A673 (cell line): ENCODE measurements around the gene PCARE. TPM values are rescaled to one million over a fixed set of nuclear protein-coding genes. Genes with fewer than 3 reads are reported as not detected.

Experiments used
- BruUV-seq: library from RNA; stranded (reverse); fragments of 400-500 nt; replicated peaks from 2 replicates; lab custom pipeline; 2021; lab: Mats Ljungman, UMichigan
- CTCF ChIA-PET: fragments of 300-600 bp; sonication (Branson Sonifier 250); formaldehyde crosslinking; loops from one replicate; lab custom pipeline; 2022; ENCODE audit warnings: antibody characterized with exemption; lab: Charles Lee
- POLR2A ChIA-PET: fragments of 300-600 bp; sonication (Branson Sonifier 250); formaldehyde crosslinking; loops from one replicate; lab custom pipeline; 2022; ENCODE audit warnings: antibody characterized with exemption; ENCODE audit not compliant: low non-redundant PET; lab: Charles Lee
- DNase-seq: peaks from one replicate; pipeline ENCODE4 v3.0.0-alpha.2; 2015; ENCODE audit warnings: low spot score
- H3K27ac ChIP-seq: fragments of 200-600 bp; sonication (generic); 2 replicates; pipeline ENCODE4 v1.5.1; 2016; ENCODE audit warnings: mixed run types, low read depth, mild to moderate bottlenecking, mixed read lengths, antibody characterized with exemption, low read length; ENCODE audit not compliant: poor library complexity, severe bottlenecking
- H3K27me3 ChIP-seq: fragments of 200-600 bp; sonication (generic); replicated peaks from 2 replicates; pipeline ENCODE4 v1.6.1; 2017; ENCODE audit warnings: mixed run types, low read depth, mild to moderate bottlenecking, mixed read lengths, antibody characterized with exemption, low read length; ENCODE audit not compliant: insufficient read depth, poor library complexity
- H3K36me3 ChIP-seq: fragments of 200-600 bp; sonication (generic); 2 replicates; pipeline ENCODE4 v1.6.1; 2016; ENCODE audit warnings: mixed run types, mild to moderate bottlenecking, mixed read lengths, antibody characterized with exemption, low read length; ENCODE audit not compliant: insufficient read depth, poor library complexity, severe bottlenecking
- H3K4me1 ChIP-seq: fragments of 200-600 bp; sonication (generic); 2 replicates; pipeline ENCODE4 v1.6.1; 2017; ENCODE audit warnings: mixed run types, mild to moderate bottlenecking, mixed read lengths, antibody characterized with exemption, low read length; ENCODE audit not compliant: insufficient read depth, poor library complexity, severe bottlenecking
- H3K4me3 ChIP-seq: fragments of 200-600 bp; sonication (generic); 2 replicates; pipeline ENCODE4 v1.5.1; 2016; ENCODE audit warnings: low read depth, mixed run types, mild to moderate bottlenecking, mixed read lengths, low read length; ENCODE audit not compliant: poor library complexity, severe bottlenecking
- H3K9me3 ChIP-seq: fragments of 200-600 bp; sonication (generic); 2 replicates; pipeline ENCODE4 v1.6.1; 2016; ENCODE audit warnings: mixed run types, low read depth, mild to moderate bottlenecking, mixed read lengths, antibody characterized with exemption, low read length; ENCODE audit not compliant: poor library complexity, severe bottlenecking
- EZH2 ChIP-seq: fragments of 200-600 bp; sonication (generic); IDR thresholded peaks from 2 replicates; pipeline ENCODE4 v1.6.1; 2017; ENCODE audit warnings: borderline replicate concordance, low read depth, mild to moderate bottlenecking, mixed read lengths, antibody characterized with exemption, low read length; ENCODE audit not compliant: poor library complexity, severe bottlenecking
- intact Hi-C: fragments of 100-400 bp; cut with micrococcal nuclease; formaldehyde crosslinking; loops from one replicate; pipeline ENCODE4 v1.10.0; 2022; ENCODE audit not compliant: unreplicated experiment
- total RNA-seq: library from RNA; stranded (reverse); gene quantifications from 2 replicates; pipeline ENCODE4 v1.2.3, GENCODE V29; 2021
- TF ChIP-seq, protein P1 (sequence below): fragments of 300-800, 200-600 bp; sonication (generic); conservative IDR thresholded peaks from 2 replicates; pipeline ENCODE4 v1.5.1; 2017; ENCODE audit warnings: low read depth, mild to moderate bottlenecking, antibody characterized with exemption, low read length, moderate library complexity, mixed read lengths

The PCARE gene
- total RNA-seq, 1 experiment from 2014 or later: not detected

DNA sequence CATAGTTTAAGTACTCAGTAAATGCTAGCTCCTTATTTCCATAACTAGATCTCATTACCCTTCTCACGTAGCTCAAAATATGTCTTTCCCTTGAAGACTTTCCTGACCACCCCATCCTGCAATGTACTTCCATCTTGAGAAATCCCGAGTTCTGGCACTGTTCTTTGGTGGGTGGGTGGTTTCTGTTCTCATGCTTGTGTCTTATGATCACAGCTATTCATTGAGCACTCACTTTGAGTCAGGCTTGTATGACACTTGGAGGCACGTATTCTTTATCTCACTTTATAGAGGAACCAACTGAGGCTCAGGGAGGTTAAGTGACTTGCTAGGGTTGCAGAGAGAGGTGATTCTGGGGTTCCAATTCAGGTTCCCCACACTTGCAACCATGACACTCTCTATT lies 31.9 kb upstream of the PCARE start:
- H3K9me3 ChIP-seq: no peaks in the 10 kb centered on the region
- H3K4me1 ChIP-seq: no peaks in the 10 kb centered on the region
- POLR2A ChIA-PET: no interaction called here
- H3K27me3 ChIP-seq: no peaks in the 10 kb centered on the region
- TF ChIP-seq EZH2: no peak
- TF ChIP-seq, protein P1, sequence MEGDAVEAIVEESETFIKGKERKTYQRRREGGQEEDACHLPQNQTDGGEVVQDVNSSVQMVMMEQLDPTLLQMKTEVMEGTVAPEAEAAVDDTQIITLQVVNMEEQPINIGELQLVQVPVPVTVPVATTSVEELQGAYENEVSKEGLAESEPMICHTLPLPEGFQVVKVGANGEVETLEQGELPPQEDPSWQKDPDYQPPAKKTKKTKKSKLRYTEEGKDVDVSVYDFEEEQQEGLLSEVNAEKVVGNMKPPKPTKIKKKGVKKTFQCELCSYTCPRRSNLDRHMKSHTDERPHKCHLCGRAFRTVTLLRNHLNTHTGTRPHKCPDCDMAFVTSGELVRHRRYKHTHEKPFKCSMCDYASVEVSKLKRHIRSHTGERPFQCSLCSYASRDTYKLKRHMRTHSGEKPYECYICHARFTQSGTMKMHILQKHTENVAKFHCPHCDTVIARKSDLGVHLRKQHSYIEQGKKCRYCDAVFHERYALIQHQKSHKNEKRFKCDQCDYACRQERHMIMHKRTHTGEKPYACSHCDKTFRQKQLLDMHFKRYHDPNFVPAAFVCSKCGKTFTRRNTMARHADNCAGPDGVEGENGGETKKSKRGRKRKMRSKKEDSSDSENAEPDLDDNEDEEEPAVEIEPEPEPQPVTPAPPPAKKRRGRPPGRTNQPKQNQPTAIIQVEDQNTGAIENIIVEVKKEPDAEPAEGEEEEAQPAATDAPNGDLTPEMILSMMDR: no peak
- no TSS peak for BruUV-seq
- no peak overlapping the region for H3K27ac ChIP-seq
- intact Hi-C loops: no loop called here
- CTCF ChIA-PET: no interaction called here
- DNase-seq: no peak
- H3K36me3 ChIP-seq: no peaks in the 10 kb centered on the region
- no peak overlapping the region for H3K4me3 ChIP-seq

DNA sequence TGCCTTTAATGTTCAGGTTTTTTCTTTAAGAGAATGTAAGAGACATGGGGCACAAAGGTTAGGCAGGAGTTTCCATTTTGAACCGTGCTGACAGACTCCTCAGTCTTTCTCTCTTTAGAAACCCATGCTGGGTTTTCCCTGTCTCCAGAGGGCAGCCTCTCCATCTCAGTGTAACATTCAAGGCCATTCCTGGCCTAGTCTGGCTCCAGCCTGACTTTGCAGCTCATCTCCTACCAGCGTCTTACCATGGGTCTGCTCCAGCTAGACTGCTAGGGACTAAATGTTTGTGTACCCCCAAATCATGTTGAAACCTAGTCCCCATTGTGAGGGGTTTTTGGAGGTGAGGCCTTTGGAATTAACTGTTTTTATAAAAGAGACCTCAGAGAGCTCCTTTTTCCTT lies 31.1 kb upstream of the PCARE start:
- intact Hi-C loops: no loop called here
- Histone ChIP-seq H3K4me1 (no peaks in the 10 kb centered on the region), H3K9me3 (no peaks in the 10 kb centered on the region), H3K36me3 (no peaks in the 10 kb centered on the region), H3K4me3 (no peak overlapping the region), H3K27me3 (no peaks in the 10 kb centered on the region), H3K27ac (no peak overlapping the region)
- no peak for DNase-seq
- no TSS peak for BruUV-seq
- ChIA-PET CTCF (no interaction called here), POLR2A (interaction anchor here (0.6 kb wide), 1 partner anchor 30 kb away, joined by 3 read pairs; no protein-coding TSS in a partner anchor)
- no peak for TF ChIP-seq EZH2
- TF ChIP-seq, protein P1: no peak

DNA sequence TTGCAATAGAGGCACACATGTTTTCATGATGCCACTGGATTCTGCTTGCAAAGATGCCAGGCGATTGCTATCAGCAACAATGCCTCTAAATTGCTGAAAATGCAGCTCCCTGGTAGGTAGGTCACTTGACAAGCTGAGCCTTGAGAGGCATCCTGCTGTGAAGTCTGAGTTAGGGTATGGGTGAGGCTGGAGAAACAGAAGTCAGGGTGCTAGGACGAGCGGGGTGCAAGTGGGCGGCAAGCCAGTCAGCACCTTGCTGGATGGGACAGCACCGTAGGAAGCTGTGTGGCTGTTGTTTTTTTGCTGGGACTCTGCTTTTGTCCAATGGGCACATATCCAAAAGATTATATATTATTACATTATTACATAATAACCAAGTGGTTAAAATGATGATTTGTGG lies 30.4 kb upstream of the PCARE start:
- H3K4me1 ChIP-seq: no peaks in the 10 kb centered on the region
- DNase-seq: no peak
- H3K4me3 ChIP-seq: no peak overlapping the region
- TF ChIP-seq EZH2: no peak
- TF ChIP-seq, protein P1: no peak
- no TSS peak for BruUV-seq
- no peaks in the 10 kb centered on the region for H3K36me3 ChIP-seq
- CTCF ChIA-PET: no interaction called here
- POLR2A ChIA-PET: no interaction called here
- H3K9me3 ChIP-seq: no peaks in the 10 kb centered on the region
- no peak overlapping the region for H3K27ac ChIP-seq
- no peaks in the 10 kb centered on the region for H3K27me3 ChIP-seq
- intact Hi-C loops: no loop called here
